Heart right ventricle (tissue), 16 donors: ENCODE measurements around the gene SPINK9. TPM values are rescaled to one million over a fixed set of nuclear protein-coding genes. Genes with fewer than 3 reads are reported as not detected.

ENCODE experiments used
- ATAC-seq, 8 donors: fragments of 200-7000 bp; cut with Tn5 transposase; one replicate each; pipeline ENCODE4 v1.9.1; 2020; ENCODE audit warnings: mild to moderate bottlenecking in 8 of 8, moderate library complexity in 8 of 8, moderate number of reproducible peaks in 1 of 8
- DNase-seq, 2 donors: peaks; one replicate each; pipeline ENCODE4 v3.0.0-alpha.2; 2020
- H3K27ac ChIP-seq, 10 donors: fragments of 200-600 bp; sonication (generic) in 2 of 10; one replicate each; pipeline versions ENCODE4 v1.5.0 to v1.8.0; 2020 to 2022; ENCODE audit warnings: mild to moderate bottlenecking in 3 of 10
- H3K27me3 ChIP-seq, 7 donors: fragments of 200-600 bp; one replicate each; pipeline ENCODE4 v1.8.0; 2021 to 2022; ENCODE audit warnings: mild to moderate bottlenecking in 2 of 7
- H3K36me3 ChIP-seq, 9 donors: fragments of 200-600 bp; sonication (generic) in 1 of 9; one replicate each; pipeline versions ENCODE4 v1.5.0 to v1.8.0; 2020 to 2022; ENCODE audit warnings: mild to moderate bottlenecking in 2 of 9
- H3K4me1 ChIP-seq, 9 donors: fragments of 200-600 bp; sonication (generic) in 1 of 9; one replicate each; pipeline versions ENCODE4 v1.5.0 to v1.8.0; 2020 to 2022; ENCODE audit warnings: mild to moderate bottlenecking in 4 of 9
- H3K4me3 ChIP-seq, 10 donors: fragments of 200-600 bp; sonication (generic) in 2 of 10; one replicate each; pipeline versions ENCODE4 v1.5.0 to v1.8.0; 2020 to 2022; ENCODE audit warnings: mild to moderate bottlenecking in 7 of 10, moderate library complexity in 2 of 10
- H3K9me3 ChIP-seq, 11 donors: fragments of 200-600 bp in 10 of 11; sonication (generic) in 2 of 11; one replicate each; pipeline versions ENCODE4 v1.5.0 to v1.8.0; 2013 to 2022; ENCODE audit warnings: mild to moderate bottlenecking in 2 of 11, control low read depth in 1 of 11, moderate library complexity in 1 of 11
- CTCF ChIP-seq, 9 donors: fragments of 200-600 bp; sonication (generic) in 2 of 9; IDR thresholded peaks; one replicate each; pipeline versions ENCODE4 v1.5.0 to v1.8.0; 2021 to 2022; ENCODE audit warnings: antibody characterized with exemption in 9 of 9, mild to moderate bottlenecking in 5 of 9, moderate library complexity in 1 of 9
- WGBS, 2 donors: extraction: QIAGEN DNeasy Blood & Tissue Kit; methylation state at CpG; one replicate each; pipeline ENCODE4 v1.1.7; 2013; ENCODE audit warnings: inconsistent platforms in 1 of 2; 5-methylcytosine and 5-hydroxymethylcytosine counted together
- intact Hi-C, 10 donors: fragments of 100-400 bp; cut with DNase I; formaldehyde crosslinking; loops; one replicate each; pipeline versions ENCODE4 v1.11.1 to v1.14.2; 2022
- polyA plus RNA-seq, 2 donors: library from polyadenylated mRNA; stranded (reverse); fragments of 200-250 nt; gene quantifications; one replicate each; pipeline ENCODE4 v1.2.3, GENCODE V29; 2013
- total RNA-seq, 10 donors: library from RNA; stranded (reverse); fragmentation: NEBNext Ultra II Directional in 3 of 10; extraction: Animal tissue kit (Norgen Biotek cat#: 25700) in 3 of 10; gene quantifications; one replicate each; pipeline versions ENCODE4 v1.2.1 to v1.2.4, GENCODE V29; 2021 to 2023
- donor health status: Arrhythmogenic right ventricular cardiomyopathy.
- donor health status: ischemic (EF 13 %, LVEDD 7.1; RV severe dilation, severe dysfunction).
- donor health status: healthy with polysubstance abuse.
- donor health status: DM: no; HTN: yes; CAD: no.
- donor health status: DM: no; HTN: no; CAD: no.
- donor health status: ischemic (EF 25% LVEDD 6.9; RV normal size, moderate dysfunction).
- donor health status: ischemic (EF 25% LVEDD 5.7; RV mildly dilated, moderate dysfunction).
- donor health status: healthy.
- donor health status: DM: yes; HTN: yes; CAD: no.
- donor health status: Ischemic cardiomyopathy.
- donor health status: ischemic (EF 35%, LVEDD 5.7; RV mildly dilated, moderate dysfunction).
- donor health status: nonischemic (EF 11% LVEDD 7.7; RV severe dilation, severe dysfunction).
- donor health status: DM: yes; HTN: yes; CAD: no.
- donor health status: PGD.
- donor health status: ischemic (EF 29% LVEDD 5.4; RV normal size, mild dysfunction).
- donor health status: nonischemic (EF 23%, LVEDD 6.1; RV moderate dilation, normal function).

Gene SPINK9
- total and polyA plus RNA-seq, 12 donors, result 0.57 TPM; not detected in 11

GRCh38 chr5:148347706-148348105 lies 12.3 kb downstream of the SPINK9 start:
- H3K27ac ChIP-seq, result no peak overlapping the region
- DNase-seq, result no peak
- no peak for ATAC-seq
- WGBS, 2 donors, result 89 to 97% methylated on average over 1 of the region's 1 CpG
- H3K27me3 ChIP-seq, result no peaks in the 10 kb centered on the region
- intact Hi-C loops, result no loop called here
- no peak overlapping the region for H3K4me3 ChIP-seq
- peaks cover 0 to 9% (median 0%) of the 10 kb centered on the region in 9 donors for H3K36me3 ChIP-seq
- peaks cover 0 to 4% (median 0%) of the 10 kb centered on the region in 11 donors for H3K9me3 ChIP-seq
- TF ChIP-seq CTCF (IDR thresholded peaks at IDR 0.05), result no peak
- H3K4me1 ChIP-seq, result peaks cover 0 to 7% (median 0%) of the 10 kb centered on the region in 9 donors

GRCh38 chr5:148352696-148353095 lies 17.3 kb downstream of the SPINK9 start:
- H3K27me3 ChIP-seq, result no peaks in the 10 kb centered on the region
- TF ChIP-seq CTCF (IDR thresholded peaks at IDR 0.05), result no peak
- peaks cover 0 to 4% (median 0%) of the 10 kb centered on the region in 11 donors for H3K9me3 ChIP-seq
- ATAC-seq, result no peak
- peaks cover 0 to 9% (median 0%) of the 10 kb centered on the region in 9 donors for H3K36me3 ChIP-seq
- no peak for DNase-seq
- intact Hi-C loops, result loop anchor here in 1 of 10 donors (10.0 kb wide), 1 partner anchor 48 kb away; no protein-coding TSS in a partner anchor
- no peak overlapping the region for H3K4me3 ChIP-seq
- H3K27ac ChIP-seq, result no peak overlapping the region
- whole genome bisulfite sequencing, 2 donors, result 51 to 92% methylated on average over 1 of the region's 1 CpG
- no peaks in the 10 kb centered on the region for H3K4me1 ChIP-seq

- Histone ChIP-seq H3K36me3 (peaks cover 0 to 9% (median 0%) of the 10 kb centered on the region in 9 donors), H3K9me3 (peaks cover 0 to 4% (median 0%) of the 10 kb centered on the region in 11 donors), H3K4me3 (no peak overlapping the region), H3K27me3 (no peaks in the 10 kb centered on the region), H3K27ac (no peak overlapping the region), H3K4me1 (no peaks in the 10 kb centered on the region)
- intact Hi-C loops, result loop anchor here in 1 of 10 donors (10.0 kb wide), 1 partner anchor 49 kb away; no protein-coding TSS in a partner anchor
- ATAC-seq, result no peak
- DNase-seq, result no peak
- 87 to 94% methylated on average over 2 of the region's 2 CpGs for WGBS, 2 donors
- TF ChIP-seq CTCF (IDR thresholded peaks at IDR 0.05), result no peak
These were observed 18.3 kb downstream of the SPINK9 start for GRCh38 chr5:148353634-148354033.

GRCh38 chr5:148364343-148364742 lies 29.0 kb downstream of the SPINK9 start:
- intact Hi-C loops, result no loop called here
- Histone ChIP-seq H3K27ac (no peak overlapping the region), H3K4me1 (peaks cover 0 to 5% (median 0%) of the 10 kb centered on the region in 9 donors), H3K27me3 (no peaks in the 10 kb centered on the region), H3K4me3 (no peak overlapping the region), H3K9me3 (peaks cover 0 to 19% (median 2%) of the 10 kb centered on the region in 11 donors), H3K36me3 (no peaks in the 10 kb centered on the region)
- DNase-seq (no peak), ATAC-seq (no peak)
- no peak for TF ChIP-seq CTCF (IDR thresholded peaks at IDR 0.05)
